HCT116 (cell line): ENCODE results near the gene LRRC8B. TPM values are rescaled to one million over a fixed set of nuclear protein-coding genes. Genes with fewer than 3 reads are reported as not detected.
A peak's percentile ranks its signal among the peaks of the same experiment; 100 is the strongest.

Source experiments
- ATAC-seq: fragments of 200-7000 bp; cut with Tn5 transposase; 2 replicates; pipeline ENCODE4 v1.9.1; 2020; ENCODE audit warnings: mild to moderate bottlenecking, moderate library complexity
- BruUV-seq: library from RNA; stranded (reverse); fragments of 400-500 nt; replicated peaks from 2 replicates; lab custom pipeline; 2021; lab: Mats Ljungman, UMichigan
- CTCF ChIA-PET: fragments of 300-600 bp; sonication (Branson Sonifier 250); formaldehyde crosslinking; loops from one replicate; lab custom pipeline; 2021; ENCODE audit warnings: antibody characterized with exemption; lab: Charles Lee
- POLR2A ChIA-PET: fragments of 300-600, 350-600 bp; sonication (Branson Sonifier 250); formaldehyde crosslinking; loops from one replicate; lab custom pipeline; 2021; ENCODE audit warnings: antibody characterized with exemption; lab: Charles Lee
- RAD21 ChIA-PET, 2 experiments: fragments of 300-600 bp; sonication (Branson Sonifier 250); formaldehyde crosslinking; loops; one replicate each; lab custom pipeline; 2023; ENCODE audit warnings: low total read pairs in 2 of 2; ENCODE audit not compliant: uncharacterized antibody in 2 of 2, unreplicated experiment in 2 of 2, low non-redundant PET in 1 of 2; lab: Charles Lee
- DNase-seq: peaks from one replicate; pipeline ENCODE4 v3.0.0-alpha.2; 2010; ENCODE audit warnings: low read depth, low spot score
- H2AFZ ChIP-seq: fragments of 200-600 bp; shearing (Covaris generic), sonication (generic); 2 replicates; pipeline ENCODE4 v1.6.1; 2017; ENCODE audit warnings: low read depth, mixed run types, mixed read lengths, antibody characterized with exemption, low read length; ENCODE audit not compliant: poor library complexity, severe bottlenecking
- H3K27ac ChIP-seq: 2 replicates; pipeline ENCODE4 v1.5.1; 2012; ENCODE audit warnings: low read depth, low read length
- H3K27me3 ChIP-seq: fragments of 200-600 bp; sonication (generic); 2 replicates; pipeline ENCODE4 v1.6.1; 2016; ENCODE audit warnings: mixed run types, low read length, mixed read lengths; ENCODE audit not compliant: insufficient read depth
- H3K36me3 ChIP-seq, 2 experiments: fragments of 200-500 bp in 1 of 2; fragments of 200-600 bp in 1 of 2; sonication (Bioruptor generic) in 1 of 2; sonication (generic) in 1 of 2; 2 replicates each; pipeline versions ENCODE4 v1.5.1 to v1.6.1; 2014 to 2016; ENCODE audit warnings: low read length in 2 of 2, inconsistent platforms in 1 of 2, mixed read lengths in 1 of 2, mixed run types in 1 of 2; ENCODE audit not compliant: insufficient read depth in 2 of 2, control insufficient read depth in 1 of 2
- H3K4me1 ChIP-seq, 2 experiments: fragments of 200-600 bp in 1 of 2; sonication (generic) in 1 of 2; 2 replicates each; pipeline versions ENCODE4 v1.5.1 to v1.6.1; 2012 to 2017; ENCODE audit warnings: low read length in 2 of 2, inconsistent platforms in 1 of 2, mild to moderate bottlenecking in 1 of 2, mixed read lengths in 1 of 2, mixed run types in 1 of 2, moderate library complexity in 1 of 2; ENCODE audit not compliant: insufficient read depth in 2 of 2, control insufficient read depth in 1 of 2
- H3K4me2 ChIP-seq: fragments of 200-600 bp; sonication (generic); 2 replicates; pipeline ENCODE4 v1.6.1; 2017; ENCODE audit warnings: mixed run types, low read length, mixed read lengths
- H3K4me3 ChIP-seq, 2 experiments: fragments of 200-600 bp in 1 of 2; sonication (generic) in 1 of 2; replicated peaks in 1 of 2; 2 replicates each; pipeline ENCODE4 v1.5.1; 2011 to 2016; ENCODE audit warnings: low read length in 2 of 2, control low read depth in 1 of 2, low read depth in 1 of 2, mild to moderate bottlenecking in 1 of 2, mixed read lengths in 1 of 2, mixed run types in 1 of 2
- H3K79me2 ChIP-seq: fragments of 200-600 bp; sonication (generic); 2 replicates; pipeline ENCODE4 v1.6.1; 2017; ENCODE audit warnings: mild to moderate bottlenecking, mixed run types, low read length, moderate library complexity, mixed read lengths; ENCODE audit not compliant: insufficient read depth
- H3K9ac ChIP-seq: fragments of 200-600 bp; sonication (generic); 2 replicates; pipeline ENCODE4 v1.6.1; 2016; ENCODE audit warnings: low read length, mixed read lengths
- H3K9me2 ChIP-seq: fragments of 200-600 bp; sonication (generic), shearing (Covaris generic); 2 replicates; pipeline ENCODE4 v1.6.1; 2017; ENCODE audit warnings: mixed run types, mild to moderate bottlenecking, moderate library complexity; ENCODE audit not compliant: insufficient read depth
- H3K9me3 ChIP-seq, 2 experiments: fragments of 200-500 bp in 1 of 2; fragments of 200-600 bp in 1 of 2; sonication (Bioruptor generic) in 1 of 2; sonication (generic) in 1 of 2; 2 replicates each; pipeline ENCODE4 v1.6.1; 2014 to 2017; ENCODE audit warnings: low read length in 2 of 2, mixed read lengths in 2 of 2, inconsistent platforms in 1 of 2, low read depth in 1 of 2, mild to moderate bottlenecking in 1 of 2, mixed run types in 1 of 2, moderate library complexity in 1 of 2; ENCODE audit not compliant: control insufficient read depth in 1 of 2, insufficient read depth in 1 of 2
- H4K20me1 ChIP-seq: fragments of 200-600 bp; sonication (generic), shearing (Covaris generic); 2 replicates; pipeline ENCODE4 v1.6.1; 2017; ENCODE audit warnings: mixed run types, mild to moderate bottlenecking, moderate library complexity; ENCODE audit not compliant: insufficient read depth
- CBX3 ChIP-seq: IDR thresholded peaks from 2 replicates; pipeline ENCODE4 v1.6.1; 2012; ENCODE audit warnings: low read depth
- CTCF ChIP-seq, 3 experiments: fragments of 200-600 bp in 1 of 3; sonication (generic) in 1 of 3; IDR thresholded peaks in 2 of 3; conservative IDR thresholded peaks in 1 of 3; 2 replicates each; pipeline ENCODE4 v1.5.1; 2012 to 2017; ENCODE audit warnings: low read depth in 2 of 3, low read length in 2 of 3, antibody characterized with exemption in 1 of 3, borderline replicate concordance in 1 of 3, control low read depth in 1 of 3, mild to moderate bottlenecking in 1 of 3, mixed read lengths in 1 of 3, mixed run types in 1 of 3, moderate library complexity in 1 of 3; ENCODE audit not compliant: insufficient read depth in 1 of 3
- ELF1 ChIP-seq: IDR thresholded peaks from 2 replicates; pipeline ENCODE4 v1.6.1; 2012; ENCODE audit warnings: low read depth, borderline replicate concordance
- FOSL1 ChIP-seq: IDR thresholded peaks from 2 replicates; pipeline ENCODE4 v1.6.1; 2012; ENCODE audit warnings: low read depth
- MAX ChIP-seq: IDR thresholded peaks from 2 replicates; pipeline ENCODE4 v1.6.1; 2012
- REST ChIP-seq: IDR thresholded peaks from 2 replicates; pipeline ENCODE4 v1.6.1; 2012; ENCODE audit warnings: low read depth
- SP1 ChIP-seq: IDR thresholded peaks from 2 replicates; pipeline ENCODE4 v1.6.1; 2012; ENCODE audit warnings: low read depth
- TCF7L2 ChIP-seq: IDR thresholded peaks from 2 replicates; pipeline ENCODE4 v1.7.0; 2011; ENCODE audit warnings: borderline replicate concordance, inconsistent platforms; ENCODE audit not compliant: insufficient read depth, insufficient read length; ENCODE audit errors: extremely low read depth
- ZBTB33 ChIP-seq: IDR thresholded peaks from 2 replicates; pipeline ENCODE4 v1.6.1; 2011; ENCODE audit warnings: mild to moderate bottlenecking, low read length, moderate library complexity; ENCODE audit not compliant: insufficient replicate concordance; ENCODE audit errors: extremely low read depth
- ZNF274 ChIP-seq: fragments of 200-500 bp; sonication (Bioruptor generic); IDR thresholded peaks from 2 replicates; pipeline ENCODE4 v1.6.1; 2014; ENCODE audit warnings: mild to moderate bottlenecking, low read depth, low read length, inconsistent platforms
- intact Hi-C: fragments of 100-400 bp; cut with micrococcal nuclease; formaldehyde crosslinking; loops from 2 replicates; pipeline ENCODE4 v1.10.0; 2022
- total RNA-seq: library from RNA; stranded (reverse); gene quantifications from one replicate; pipeline ENCODE4 v1.2.1, GENCODE V29; 2021; ENCODE audit not compliant: unreplicated experiment

LRRC8B gene
- total RNA-seq, 1 experiment from 2014 or later: 17.9 TPM

- ATAC-seq (peak; percentile 63), DNase-seq (no peak)
- H3K9ac ChIP-seq: no peak overlapping the region
- ChIA-PET CTCF (no interaction called here), POLR2A (no interaction called here), RAD21 (no interaction called here)
- no peak overlapping the region for H3K27ac ChIP-seq
- no peaks in the 10 kb centered on the region for H3K79me2 ChIP-seq
- no peak overlapping the region for H3K4me2 ChIP-seq
- no peak for TF ChIP-seq ZNF274
- TF ChIP-seq ZBTB33: no peak
- no peak for TF ChIP-seq SP1
- no peak for TF ChIP-seq MAX
- no peak for TF ChIP-seq TCF7L2
- TF ChIP-seq ELF1: no peak
- no peak for TF ChIP-seq CTCF (IDR thresholded peaks at IDR 0.05 in 2 of 3, conservative IDR thresholded peaks at IDR 0.05 in 1 of 3; ENCODE audit: borderline replicate concordance in 1 of 3, insufficient read depth in 1 of 3, low read depth in 2 of 3, low read length in 2 of 3)
- TF ChIP-seq FOSL1: no peak
- TF ChIP-seq CBX3: no peak
- TF ChIP-seq REST: no peak
- H3K9me2 ChIP-seq: no peaks in the 10 kb centered on the region
- H2AFZ ChIP-seq: no peak overlapping the region
- intact Hi-C loops: no loop called here
- no peaks in the 10 kb centered on the region for H3K27me3 ChIP-seq
- no peak overlapping the region for H3K4me3 ChIP-seq
- no peaks in the 10 kb centered on the region for H3K9me3 ChIP-seq
- no peaks in the 10 kb centered on the region for H3K36me3 ChIP-seq
- no TSS peak for BruUV-seq
- H3K4me1 ChIP-seq: peaks cover 0 to 12% of the 10 kb centered on the region in 2 experiments; a peak in 2 of 4 replicates
- no peaks in the 10 kb centered on the region for H4K20me1 ChIP-seq
Observed at GRCh38 chr1:89512996-89513720, 11.5 kb upstream of the LRRC8B start.
